SKM-1 treated with dmso at 0.1 percent for 144 hours (cell line): ENCODE results near the gene ABCF1.

Experiments used
- DNase-seq: peaks from one replicate; lab custom pipeline; 2025; ENCODE audit not compliant: unreplicated experiment; lab: John Stamatoyannopoulos, UW

Gene ABCF1

DNA sequence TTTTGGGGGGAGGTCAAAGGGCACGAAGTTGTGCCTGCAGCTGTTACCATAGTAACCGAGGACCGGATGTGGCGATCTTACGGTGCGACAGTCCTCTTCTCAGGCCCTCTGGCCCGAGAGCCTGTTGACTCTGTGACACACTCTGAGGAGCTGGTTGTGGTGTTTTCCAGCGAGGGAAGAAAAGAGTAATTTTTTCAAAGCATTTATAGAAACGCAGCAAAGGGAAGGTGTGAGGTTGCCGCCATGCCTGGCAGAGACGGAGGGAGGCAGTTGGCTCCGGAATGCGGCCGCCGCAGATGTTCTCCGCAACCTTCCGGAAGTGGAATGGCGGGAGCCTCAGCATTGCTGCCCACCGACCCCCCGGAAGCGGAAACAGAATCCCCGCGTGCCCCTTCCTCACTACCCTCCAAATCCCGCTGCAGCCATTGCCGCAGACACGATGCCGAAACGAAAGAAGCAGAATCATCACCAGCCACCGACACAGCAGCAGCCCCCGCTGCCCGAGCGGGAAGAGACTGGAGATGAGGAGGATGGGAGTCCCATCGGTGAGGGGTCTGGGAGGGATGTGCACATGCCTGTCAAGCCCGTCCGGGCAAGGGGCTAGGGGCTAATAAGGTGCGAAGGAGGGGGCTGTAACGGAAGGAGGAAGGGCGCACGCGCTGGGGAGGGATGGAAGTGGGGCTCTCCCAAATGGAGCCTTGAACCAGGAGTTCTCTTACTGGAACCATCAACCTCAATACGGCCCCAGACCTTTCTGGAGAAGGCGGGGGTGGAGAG is 14.1 kb upstream of the ABCF1 start, which contains the start of gene PRR3:
Gene PRR3 (plus strand): TSS at position 390 of the 777 bp plus-strand sequence. CDS start 50 bp downstream, at position 440.
- peak; percentile 87 for DNase-seq

DNA sequence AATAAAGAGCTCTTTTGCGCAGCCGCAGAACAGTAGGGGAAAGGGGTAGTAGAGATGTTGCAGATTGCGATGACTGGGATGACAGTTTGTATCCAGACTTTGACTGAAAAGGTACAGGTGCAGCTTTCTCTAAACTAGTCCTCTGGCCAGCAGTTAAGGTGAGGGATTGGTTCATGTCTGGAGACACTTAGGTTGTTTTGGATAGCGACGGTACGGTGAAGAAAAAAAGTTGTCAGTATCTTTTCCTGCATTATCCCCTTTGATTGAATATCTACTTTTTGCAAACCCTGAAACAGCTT is 13.6 kb upstream of the ABCF1 start:
- DNase-seq: peak; percentile 58

DNA sequence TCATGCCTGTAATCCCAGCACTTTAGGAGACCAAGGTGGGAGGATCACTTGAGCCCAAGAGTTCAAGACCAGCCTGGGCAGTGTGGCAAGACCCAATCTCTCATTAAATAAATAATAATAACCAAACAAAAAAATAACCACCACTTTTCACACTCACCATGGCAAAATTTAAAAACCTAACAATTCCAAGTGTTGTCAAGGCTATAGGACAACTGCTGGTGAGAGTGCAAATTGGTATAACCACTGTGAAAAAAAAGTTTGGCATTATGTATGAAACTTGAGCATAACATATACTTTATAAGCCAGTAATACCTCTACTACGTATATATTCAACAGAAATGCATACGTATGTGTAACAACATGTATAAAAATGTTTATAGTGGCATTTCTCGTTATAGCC is 10.3 kb upstream of the ABCF1 start:
- no peak for DNase-seq

DNA sequence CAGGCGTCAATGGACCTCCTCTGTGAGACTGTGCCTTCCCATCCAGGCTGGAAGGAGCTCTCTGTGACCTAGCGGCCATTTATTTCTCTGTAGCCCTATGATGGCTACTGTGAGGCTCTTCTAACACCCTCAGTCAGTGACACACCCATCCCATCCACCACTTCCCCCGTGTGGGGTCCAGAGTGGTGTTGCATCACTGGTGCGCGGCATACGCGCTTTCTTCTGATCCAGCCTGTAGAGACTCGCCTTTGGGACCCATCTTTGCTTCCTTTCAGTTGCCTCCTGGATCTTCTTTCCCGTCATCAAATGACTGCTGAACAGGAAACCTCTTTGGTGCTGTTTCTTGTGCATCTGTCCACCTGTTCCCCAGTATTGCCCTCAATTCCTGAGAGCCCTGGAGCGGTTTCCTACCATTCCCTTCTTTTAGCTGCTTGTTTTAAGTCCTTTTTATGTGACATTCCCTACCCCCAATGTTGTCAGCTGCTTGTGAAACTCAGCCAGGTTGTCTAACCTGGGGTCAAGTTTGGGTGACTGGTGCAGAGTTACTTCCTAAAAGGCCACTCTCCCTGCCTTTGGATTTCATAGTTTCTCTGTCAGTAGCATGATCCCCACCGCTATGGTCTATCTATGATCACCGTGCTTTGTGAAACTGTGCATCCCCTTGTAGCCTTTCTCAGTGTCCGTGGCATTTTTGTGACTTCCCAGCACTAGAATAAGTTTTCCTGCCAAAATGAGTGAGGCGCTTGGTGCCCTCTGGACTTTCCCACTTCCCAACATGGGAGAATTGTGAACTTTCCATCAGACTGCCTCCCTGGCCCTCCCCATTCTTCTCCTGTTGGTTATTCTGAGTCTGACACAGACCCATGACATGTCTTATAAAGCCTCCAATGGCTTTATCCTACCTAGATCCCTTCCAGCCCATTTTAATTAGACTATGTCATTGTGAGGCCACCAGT is 8.5 kb upstream of the ABCF1 start:
- DNase-seq: no peak

DNA sequence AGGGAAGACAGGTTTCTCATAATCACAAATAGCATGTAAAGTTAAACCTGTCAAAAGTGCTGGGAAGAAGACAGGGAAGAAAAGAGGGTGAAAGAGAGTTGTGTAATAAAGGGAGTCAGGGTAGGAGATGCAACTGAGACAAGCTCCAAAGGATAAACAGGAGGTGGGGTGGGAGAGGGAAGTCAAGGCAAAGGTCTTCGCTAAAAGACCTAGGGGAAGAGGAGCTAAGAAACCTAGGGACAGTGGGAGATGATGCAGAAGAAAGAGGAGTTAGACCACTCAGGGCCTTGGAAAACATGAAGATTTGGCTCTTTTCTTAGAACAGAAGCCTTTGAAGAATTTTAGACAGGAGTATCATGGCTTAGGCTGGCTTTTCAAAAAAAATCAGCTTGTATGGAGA is 7.1 kb upstream of the ABCF1 start:
- no peak for DNase-seq

DNA sequence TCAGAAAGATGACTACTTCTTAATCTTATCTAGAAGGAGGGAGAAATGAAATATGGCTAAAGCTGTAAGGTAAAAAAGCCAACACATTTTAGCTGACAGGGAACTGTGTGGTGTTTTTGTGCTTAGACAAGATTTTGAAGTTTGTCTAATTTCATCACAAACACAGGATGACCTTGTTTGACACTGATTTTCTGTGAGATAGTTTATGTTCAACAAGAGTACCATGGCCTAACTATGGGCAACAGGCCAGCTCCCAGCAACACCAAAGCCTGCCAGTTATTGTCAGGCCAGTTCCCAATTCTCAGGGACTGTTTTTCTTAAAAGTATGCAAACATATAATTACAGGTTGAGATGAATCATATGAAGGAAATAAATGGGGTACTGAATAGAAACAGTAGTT is 5.5 kb upstream of the ABCF1 start:
- no peak for DNase-seq

DNA sequence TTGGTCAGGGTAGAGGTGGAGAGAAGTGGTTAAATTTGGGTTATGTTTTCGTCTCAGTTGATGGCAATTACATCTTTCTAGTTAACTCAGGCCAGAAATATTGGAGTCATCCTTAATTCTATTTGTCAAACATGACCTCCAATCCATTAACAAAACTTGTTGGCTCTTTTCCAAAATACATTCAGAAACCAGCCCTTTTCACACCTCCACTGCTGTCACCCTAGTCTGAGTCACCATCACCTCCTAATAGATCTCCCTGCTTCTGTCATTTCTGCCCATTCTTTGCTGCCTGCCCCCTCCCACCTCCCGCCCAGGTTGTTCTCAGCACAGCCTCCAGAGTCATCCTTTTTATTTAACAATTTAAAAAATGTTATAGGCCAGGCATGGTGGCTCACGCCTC is 3.0 kb upstream of the ABCF1 start:
- no peak for DNase-seq

DNA sequence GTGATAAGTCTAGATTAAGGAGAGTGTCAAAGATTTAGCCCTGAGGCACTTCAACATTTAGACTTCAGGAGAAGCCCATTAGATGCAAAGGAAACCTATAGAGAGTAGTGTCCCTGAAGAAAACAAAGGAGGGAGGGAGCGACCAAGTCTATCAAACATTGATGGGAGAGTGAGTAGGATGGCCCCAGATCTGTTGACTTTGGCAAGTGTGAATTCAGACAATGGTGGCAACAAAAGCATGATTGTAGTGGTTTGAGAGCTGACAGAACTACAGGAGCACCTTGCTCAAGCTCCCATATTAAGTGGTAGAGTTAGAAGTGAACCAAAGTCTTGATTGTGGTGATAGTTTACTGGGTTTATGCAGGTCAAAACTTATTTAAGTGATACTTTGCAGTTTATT is 979 bp upstream of the ABCF1 start:
- DNase-seq: no peak

DNA sequence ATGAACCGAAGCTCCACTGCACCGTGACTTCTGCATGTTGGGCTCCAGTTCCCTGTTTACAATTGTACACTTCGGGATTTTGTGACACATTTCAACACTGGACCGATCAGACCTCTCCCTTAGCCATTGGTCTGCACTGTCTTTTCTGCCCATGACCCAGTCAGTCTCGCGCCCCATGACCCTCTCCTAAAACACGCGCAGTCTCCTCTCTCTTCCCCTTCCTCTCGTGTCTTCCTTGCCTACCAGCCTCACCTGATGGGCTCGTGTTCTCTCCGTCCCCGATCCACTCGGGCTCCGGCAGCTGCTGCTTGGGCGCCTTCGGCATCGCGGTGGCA is 535 bp upstream of the ABCF1 start:
- DNase-seq: peak; percentile 33

DNA sequence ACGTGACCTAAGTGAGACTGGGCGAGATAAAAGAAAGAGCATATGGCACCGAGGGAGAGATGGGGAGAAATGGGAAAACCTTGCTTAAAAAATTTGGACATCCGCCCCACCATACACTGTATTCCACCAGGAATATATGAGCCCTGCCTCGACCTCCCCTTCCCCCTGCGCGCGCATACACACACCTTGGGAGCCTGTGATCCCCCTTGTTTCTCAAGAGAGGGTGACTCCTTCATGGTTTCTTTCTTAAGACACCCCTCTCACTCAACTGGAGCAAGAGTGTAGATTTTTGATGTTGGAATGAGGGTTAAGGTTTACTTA is 480 bp downstream of the ABCF1 start:
- DNase-seq: no peak

DNA sequence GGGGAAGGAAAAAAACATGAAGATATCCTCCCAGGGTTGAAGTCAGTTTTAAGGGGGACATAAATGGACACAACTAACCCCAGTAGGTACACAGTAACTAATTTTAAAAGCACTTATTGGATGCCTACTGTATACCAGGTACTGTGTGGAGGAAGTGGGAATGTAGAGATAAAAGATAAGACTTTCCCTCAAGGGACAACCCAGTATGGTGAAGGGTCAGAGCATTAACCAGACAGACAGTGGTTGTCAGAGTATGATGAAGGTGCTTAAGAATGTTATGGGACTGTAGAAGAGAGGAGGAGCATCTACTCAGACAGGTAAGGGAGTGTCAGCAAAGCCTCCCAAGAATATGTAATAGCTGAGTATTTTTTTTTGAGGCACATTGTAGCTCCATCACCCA is 906 bp downstream of the ABCF1 start:
- no peak for DNase-seq

DNA sequence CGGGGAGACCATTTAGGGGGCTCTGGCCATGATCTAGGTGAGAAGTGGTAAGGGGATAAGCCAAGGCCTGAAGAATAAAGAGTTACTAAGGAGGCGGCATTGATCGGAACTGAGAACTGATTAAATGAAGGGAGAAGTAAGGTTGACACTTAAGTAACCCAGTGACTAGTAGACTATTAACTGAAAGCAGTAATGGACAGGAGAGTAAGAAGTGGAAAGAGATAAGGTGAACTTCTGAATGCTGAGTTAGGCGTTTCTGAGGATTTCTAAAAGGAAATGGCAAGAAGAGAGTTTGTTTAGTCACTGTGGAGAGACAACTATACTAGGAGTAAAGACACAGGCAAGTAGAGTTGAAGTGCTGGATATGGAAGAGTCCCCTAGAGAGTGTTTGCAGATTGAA is 1.9 kb downstream of the ABCF1 start:
- no peak for DNase-seq

DNA sequence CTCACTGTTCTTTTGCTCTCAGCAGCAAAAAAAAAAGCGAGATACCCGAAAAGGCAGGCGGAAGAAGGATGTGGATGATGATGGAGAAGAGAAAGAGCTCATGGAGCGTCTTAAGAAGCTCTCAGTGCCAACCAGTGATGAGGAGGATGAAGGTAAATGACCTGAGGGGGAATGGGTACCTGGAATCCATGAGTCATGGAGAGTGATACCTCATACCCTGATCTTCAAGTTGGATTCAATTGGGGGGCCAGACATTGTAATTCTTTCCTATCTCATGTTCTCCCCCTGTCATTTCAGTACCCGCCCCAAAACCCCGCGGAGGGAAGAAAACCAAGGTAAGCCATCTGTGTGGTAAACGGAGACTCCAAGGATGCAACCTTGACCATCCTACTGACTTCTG is 6.8 kb downstream of the ABCF1 start:
- no peak for DNase-seq

DNA sequence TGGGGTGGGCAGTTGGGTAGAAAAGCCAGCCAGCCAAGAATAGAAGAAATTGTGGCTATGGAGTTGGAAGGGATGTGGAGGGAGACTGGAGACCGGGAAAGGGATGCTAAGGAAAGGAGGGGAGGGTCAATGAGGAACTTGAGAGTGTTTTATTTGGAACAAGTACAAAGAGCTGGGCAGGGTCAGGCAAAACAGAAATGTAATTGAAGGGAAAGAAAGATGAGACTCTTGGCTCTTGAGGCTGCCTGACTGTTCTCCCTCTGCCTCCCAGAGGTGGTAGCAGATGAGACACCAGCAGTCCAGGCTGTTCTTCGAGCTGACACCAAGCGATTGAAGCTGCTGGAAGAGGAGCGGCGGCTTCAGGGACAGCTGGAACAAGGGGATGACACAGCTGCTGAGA is 12.7 kb downstream of the ABCF1 start:
- DNase-seq: no peak

DNA sequence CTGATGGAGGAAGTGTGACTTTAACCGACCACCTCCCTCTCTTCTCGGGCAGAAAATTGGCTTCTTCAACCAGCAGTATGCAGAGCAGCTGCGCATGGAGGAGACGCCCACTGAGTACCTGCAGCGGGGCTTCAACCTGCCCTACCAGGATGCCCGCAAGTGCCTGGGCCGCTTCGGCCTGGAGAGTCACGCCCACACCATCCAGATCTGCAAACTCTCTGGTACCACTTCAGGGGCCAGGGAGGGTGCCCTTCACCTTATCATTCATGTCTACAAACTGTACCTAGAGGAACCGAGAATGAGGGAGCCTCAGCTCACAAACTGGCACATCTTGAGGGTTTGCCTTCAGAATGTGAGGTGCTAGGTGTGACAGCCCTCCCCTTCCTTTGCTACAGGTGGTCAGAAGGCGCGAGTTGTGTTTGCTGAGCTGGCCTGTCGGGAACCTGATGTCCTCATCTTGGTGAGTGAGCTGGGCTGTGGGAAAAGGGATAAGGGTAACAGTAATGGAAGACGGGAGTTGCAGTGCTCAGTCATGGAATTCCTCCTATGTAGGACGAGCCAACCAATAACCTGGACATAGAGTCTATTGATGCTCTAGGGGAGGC is 18.6 kb downstream of the ABCF1 start:
- DNase-seq: no peak

DNA sequence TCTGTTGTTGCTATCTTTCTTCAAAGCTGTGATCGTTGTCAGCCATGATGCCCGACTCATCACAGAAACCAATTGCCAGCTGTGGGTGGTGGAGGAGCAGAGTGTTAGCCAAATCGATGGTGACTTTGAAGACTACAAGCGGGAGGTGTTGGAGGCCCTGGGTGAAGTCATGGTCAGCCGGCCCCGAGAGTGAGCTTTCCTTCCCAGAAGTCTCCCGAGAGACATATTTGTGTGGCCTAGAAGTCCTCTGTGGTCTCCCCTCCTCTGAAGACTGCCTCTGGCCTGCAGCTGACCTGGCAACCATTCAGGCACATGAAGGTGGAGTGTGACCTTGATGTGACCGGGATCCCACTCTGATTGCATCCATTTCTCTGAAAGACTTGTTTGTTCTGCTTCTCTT is 19.3 kb downstream of the ABCF1 start:
- DNase-seq: no peak

DNA sequence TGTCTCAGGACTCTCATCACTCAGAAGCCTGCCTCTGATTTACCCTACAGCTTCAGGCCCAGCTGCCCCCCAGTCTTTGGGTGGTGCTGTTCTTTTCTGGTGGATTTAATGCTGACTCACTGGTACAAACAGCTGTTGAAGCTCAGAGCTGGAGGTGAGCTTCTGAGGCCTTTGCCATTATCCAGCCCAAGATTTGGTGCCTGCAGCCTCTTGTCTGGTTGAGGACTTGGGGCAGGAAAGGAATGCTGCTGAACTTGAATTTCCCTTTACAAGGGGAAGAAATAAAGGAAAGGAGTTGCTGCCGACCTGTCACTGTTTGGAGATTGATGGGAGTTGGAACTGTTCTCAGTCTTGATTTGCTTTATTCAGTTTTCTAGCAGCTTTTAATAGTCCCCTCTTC is 19.8 kb downstream of the ABCF1 start:
- no peak for DNase-seq

DNA sequence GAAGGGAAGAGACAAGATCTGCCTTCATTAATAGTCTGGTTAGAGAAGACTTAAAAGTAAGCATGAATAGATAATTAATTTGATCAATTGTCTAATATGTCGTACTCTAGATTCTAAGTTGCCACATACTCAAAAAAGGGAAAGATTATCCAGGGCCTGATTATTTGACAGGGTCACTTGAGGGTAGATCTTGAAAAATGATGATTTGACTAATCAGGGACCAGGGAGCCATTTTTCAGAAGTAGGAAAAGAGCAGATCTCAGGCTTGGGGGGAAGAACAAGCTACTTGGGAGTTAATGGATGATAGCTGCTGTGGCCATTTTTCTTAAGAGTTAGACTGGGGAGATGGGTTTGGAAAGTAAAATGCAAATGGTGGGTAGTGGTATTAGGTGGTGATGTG is 21.0 kb downstream of the ABCF1 start:
- no peak for DNase-seq

DNA sequence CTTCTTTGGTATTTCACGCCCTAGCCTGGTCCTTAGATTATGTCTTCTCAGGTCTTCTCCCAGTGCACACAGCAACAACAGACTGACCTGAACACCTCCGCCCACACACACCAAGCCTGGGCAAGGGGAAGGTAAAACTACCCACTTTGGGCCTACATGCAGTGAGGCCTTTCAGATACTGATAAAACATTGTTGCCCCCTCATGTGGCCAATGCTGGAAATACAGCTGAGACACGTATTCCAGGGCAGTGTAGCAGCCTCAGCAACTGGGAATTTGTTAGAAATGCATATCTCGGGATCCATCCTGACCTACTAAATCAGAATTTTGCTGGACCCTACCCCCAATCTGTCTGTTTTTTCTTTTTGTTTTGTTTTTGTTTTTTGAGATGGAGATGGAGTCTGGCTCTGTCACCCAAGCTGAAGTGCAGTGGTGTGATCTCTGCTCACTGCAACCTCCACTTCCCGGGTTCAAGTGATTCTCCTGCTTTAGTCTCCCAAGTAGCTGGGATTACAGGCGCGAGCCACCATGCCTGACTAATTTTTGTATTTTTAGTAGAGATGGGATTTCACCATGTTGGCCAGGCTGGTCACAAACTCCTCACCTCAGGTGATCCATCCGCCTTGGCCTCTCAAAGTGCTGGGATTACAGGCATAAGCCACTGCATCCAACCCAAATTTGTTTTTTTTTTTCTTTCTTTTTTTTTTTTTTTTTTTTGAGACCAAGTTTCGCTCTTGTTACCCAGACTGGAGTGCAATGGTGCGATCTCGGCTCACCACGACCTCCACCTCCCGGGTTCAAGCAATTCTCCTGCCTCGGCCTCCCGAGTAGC is 26.3 kb downstream of the ABCF1 start:
- peak; percentile 56 for DNase-seq

DNA sequence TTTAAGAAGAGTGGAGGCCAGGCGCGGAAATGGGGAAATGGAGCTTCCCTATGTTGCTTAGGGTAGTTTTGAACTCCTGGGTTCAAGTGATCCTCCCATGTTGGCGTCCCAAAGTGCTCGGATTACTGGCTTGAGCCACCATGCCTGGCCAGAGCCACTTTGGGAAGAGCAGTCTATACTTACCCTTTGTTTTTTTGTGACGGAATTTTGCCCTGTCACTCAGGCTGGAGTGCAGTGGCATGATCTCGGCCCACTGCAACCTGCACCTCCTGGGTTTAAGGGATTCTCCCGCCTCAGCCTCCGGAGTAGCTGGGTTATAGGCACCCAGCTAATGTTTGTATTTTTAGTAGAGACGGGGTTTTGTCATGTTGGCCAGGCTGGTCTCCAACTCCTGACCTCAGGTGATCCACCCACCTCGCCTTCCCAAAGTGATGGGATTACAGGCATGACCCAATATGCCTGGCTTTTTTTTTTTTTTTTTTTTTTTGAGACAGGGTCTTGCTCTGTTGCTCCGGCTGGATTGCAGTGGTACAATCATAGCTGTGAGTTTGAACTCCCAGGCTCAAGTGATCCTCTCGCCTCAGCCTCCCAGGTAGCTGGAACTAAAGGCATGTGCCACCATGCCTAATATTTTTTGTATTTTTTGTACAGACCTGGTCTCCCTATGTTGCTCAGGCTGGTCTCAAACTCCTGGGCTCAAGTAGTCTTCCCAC is 27.8 kb downstream of the ABCF1 start:
- DNase-seq: no peak
